22Rv1 (cell line): ENCODE data around the gene DBNL.

Experiments used
- H3K27ac ChIP-seq: fragments of 450-650 bp; 2 replicates; pipeline ENCODE4 v1.5.1; 2017
- ZFX ChIP-seq: fragments of 450-650 bp; IDR thresholded peaks from 2 replicates; pipeline ENCODE4 v1.6.1; 2017; ENCODE audit warnings: antibody characterized with exemption, borderline replicate concordance
- TF ChIP-seq, protein P1 (sequence below): fragments of 450-650 bp; IDR thresholded peaks from 2 replicates; pipeline ENCODE4 v1.5.1; 2017; ENCODE audit warnings: mild to moderate bottlenecking

The DBNL gene

DNA sequence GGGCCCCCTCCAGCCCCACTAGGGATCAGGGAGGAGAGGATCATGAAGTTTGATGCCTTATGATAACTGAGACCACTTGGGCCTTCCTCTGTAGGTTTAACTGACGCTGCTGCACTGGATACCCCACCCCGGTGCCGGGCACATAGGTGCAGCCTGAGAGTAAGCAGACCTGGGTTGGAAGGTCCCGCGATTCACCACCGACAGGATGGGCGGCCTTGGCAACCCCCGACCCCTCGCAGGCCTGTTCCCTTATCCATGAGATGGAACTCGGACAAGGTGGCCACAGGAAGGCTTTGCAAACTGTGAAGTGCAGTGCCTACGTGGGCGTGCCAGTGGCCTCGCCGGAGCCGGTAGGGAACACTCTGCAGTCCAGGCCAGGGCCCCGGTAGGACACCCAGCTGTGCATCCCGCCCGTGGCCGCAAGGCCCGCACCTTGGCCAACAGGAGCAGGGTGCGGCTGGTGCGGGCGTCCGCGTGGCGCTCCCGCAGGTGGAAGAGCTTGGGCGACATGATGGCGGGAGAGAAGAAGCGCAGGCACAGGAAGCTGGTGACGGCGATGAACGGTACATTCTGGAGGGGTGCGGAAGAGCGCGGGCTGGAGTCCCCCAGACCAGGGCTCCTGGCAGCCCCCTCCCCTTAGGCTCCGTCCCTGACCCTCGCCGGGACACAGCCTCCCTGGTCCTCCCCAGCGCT is 4.6 kb upstream of the DBNL start:
- H3K27ac ChIP-seq = peak overlapping the region; percentile 60

DNA sequence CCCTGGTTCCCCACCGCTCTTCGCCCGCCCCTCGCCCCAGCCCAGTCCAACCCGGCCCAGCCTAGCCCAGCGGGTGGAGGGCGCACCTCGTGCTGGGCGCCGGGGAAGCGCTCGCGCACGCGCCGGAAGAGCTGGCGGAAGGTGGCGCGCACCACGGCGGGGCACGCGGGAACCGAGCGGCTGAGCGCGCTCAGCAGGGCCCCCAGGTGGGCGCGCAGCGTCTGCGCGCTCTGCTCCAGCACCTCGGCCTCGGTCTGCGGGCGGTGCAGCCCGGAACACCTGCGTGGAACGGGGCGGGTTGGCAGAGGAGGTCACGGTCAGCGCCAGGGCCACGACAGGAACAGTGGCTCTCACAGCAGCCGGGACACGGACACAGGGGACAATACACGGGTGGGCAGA is 4.0 kb upstream of the DBNL start:
- TF ChIP-seq, protein P1, sequence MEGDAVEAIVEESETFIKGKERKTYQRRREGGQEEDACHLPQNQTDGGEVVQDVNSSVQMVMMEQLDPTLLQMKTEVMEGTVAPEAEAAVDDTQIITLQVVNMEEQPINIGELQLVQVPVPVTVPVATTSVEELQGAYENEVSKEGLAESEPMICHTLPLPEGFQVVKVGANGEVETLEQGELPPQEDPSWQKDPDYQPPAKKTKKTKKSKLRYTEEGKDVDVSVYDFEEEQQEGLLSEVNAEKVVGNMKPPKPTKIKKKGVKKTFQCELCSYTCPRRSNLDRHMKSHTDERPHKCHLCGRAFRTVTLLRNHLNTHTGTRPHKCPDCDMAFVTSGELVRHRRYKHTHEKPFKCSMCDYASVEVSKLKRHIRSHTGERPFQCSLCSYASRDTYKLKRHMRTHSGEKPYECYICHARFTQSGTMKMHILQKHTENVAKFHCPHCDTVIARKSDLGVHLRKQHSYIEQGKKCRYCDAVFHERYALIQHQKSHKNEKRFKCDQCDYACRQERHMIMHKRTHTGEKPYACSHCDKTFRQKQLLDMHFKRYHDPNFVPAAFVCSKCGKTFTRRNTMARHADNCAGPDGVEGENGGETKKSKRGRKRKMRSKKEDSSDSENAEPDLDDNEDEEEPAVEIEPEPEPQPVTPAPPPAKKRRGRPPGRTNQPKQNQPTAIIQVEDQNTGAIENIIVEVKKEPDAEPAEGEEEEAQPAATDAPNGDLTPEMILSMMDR = peak; percentile 58
- peak overlapping the region; percentile 60 for H3K27ac ChIP-seq

DNA sequence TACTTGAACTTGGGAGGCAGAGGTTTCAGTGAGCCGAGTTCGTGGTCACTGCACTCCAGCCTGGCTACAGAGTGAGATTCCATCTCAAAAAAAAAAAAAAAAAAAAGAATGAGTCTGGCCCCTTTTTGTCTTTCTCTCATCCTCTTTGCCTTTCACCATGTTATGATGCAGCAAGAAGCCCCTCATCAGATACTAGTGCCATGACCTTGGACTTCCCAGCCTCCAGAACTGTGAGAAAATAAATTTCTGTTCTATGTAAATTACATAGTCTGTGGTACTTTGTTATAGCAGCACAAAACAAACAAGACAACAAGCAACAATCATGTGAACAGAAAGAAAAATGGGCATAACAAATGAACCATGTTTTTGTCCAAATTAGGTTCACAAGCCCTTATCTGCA is 2.3 kb upstream of the DBNL start:
- TF ChIP-seq, protein P1 = no peak
- no peak for TF ChIP-seq ZFX
- H3K27ac ChIP-seq = peak overlapping the region; percentile 38; the same call in 1 of the 2 replicates

DNA sequence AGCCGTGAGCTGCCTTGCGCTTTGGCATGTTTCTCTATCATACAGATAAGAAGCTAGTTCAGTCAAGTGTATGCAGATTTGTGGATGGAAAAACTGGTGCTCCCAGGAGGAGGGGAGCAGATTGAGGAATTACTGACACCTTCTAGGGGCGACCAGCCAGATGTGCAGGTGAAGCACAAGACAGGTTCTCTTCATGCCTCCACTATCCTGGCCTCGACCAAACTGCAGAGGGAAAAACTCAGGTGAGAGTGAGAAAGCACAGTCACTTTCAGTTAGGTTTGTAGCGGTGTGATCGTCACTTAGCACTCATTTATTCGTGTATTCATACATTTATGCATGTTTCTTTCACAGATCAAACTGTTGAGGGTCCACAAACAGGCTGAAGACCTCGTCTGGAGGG is 600 bp upstream of the DBNL start:
- TF ChIP-seq ZFX = no peak
- TF ChIP-seq, protein P1 = no peak
- peak overlapping the region; percentile 91 for H3K27ac ChIP-seq

DNA sequence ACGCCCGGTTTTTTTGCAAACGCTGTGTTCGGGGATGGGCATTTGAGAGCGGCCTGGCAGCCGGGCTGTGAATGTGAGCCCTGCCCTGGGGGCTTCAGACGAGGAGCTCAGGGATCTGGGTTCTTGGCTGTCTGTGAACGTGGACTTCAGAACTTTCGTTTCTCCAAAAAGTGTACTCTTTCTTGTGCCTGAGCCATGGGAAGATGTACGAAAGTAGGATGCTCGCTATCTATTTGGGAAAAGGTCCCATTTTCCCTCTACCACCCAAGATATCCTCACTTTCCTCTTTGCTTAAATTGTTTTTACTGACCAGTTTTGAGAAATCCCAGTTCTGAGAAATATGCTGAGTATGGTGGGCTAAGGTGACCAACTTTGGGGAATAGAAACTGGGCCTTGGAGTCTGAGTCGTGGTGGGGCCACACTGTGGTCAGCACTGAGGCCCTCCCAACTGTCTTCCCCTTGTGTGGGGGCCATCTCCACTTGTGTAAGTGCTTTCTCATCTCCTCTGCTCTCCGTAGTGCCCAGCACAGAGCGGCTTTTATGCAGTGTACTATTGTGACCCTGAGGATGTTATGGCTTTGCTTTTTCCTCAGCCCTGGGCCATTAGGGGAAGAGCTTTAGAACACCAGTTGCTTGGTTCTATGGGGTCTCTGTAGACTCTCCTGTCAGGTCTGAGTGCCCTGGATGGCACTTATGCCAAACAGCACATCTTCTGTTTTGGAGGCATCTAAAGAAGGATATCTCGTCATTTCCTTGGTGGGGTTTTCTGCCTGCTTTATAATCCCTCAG is 918 bp downstream of the DBNL start:
- H3K27ac ChIP-seq = peak overlapping the region; percentile 91

DNA sequence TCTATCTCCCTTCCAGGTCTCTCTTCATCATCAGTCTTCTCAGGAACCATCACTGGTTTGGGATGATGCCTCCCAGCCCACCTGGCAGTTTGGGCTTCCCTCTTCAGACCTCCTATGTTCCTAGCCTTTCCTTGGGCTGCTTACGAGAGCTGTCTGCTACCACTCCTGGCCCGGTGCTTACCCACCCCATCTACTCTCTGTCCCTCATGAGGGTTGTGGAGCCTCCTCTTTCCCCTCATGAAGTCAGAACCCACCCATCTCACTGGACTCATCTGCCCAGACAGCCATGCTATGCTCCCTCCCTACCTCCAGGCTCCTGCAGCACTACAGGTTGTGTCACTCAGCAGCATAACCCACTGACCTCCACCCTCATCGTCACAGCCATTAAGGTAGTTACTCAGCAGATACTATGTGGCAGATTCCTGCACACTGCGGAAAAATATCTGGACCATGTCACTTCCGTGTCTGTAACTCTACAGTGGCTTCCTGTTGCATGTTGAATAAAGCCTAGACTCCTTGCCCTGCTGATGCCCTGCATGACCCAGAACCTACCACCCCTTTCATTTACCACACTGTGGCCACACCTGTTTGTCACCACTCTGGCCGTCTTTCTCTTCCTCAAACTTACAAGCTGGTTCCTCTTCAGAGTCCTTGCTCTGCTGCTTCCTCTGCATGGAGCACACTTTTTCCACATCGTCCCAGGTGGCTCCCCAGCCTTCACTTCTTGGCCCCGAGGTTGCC is 2.0 kb downstream of the DBNL start:
- no peak overlapping the region for H3K27ac ChIP-seq
- TF ChIP-seq ZFX = no peak
- TF ChIP-seq, protein P1 = no peak

More for the DNA sequence above, 918 bp downstream of the DBNL start:
- TF ChIP-seq, protein P1 = no peak
- no peak for TF ChIP-seq ZFX

DNA sequence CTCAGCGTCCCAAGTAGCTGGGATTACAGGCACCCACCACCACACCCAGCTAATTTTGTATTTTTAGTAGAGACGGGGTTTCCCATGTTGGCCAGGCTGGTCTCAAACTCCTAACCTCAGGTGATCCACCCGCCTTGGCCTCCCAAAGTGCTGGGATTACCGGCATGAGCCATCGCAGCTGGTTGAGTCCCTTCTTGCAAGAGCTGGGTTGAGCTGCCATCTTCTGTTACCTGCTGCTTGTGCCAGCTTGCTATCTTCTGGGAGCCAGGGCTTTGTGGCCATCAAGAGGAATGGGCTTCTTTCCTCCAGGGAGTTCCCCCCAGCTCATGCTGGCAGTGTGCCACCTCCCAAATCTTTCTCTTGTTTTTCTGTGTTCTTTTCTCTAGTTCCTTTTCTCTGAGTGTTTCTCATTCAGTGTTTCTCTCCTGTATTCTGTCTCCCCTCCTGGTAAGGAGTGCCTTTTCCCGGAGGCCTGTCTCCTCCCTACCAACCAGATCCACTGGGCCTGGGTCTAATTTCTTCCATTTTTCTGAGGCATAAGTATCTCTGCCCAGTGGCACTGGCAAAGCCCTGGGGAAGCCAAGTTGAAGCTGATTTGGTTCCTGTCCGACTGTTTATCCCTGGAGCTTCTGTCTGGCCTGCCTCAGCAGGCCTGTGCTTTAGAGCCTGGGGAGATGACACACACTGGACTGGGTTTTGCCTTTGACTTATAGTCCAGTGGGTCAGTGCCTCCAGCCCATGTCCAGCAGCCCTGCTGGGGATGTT is 3.7 kb downstream of the DBNL start:
- no peak overlapping the region for H3K27ac ChIP-seq
- TF ChIP-seq ZFX = no peak
- TF ChIP-seq, protein P1 = no peak
